AG04450 (cell line): ENCODE results near the gene TPD52L1. TPM values are rescaled to one million over a fixed set of nuclear protein-coding genes. Genes with fewer than 3 reads are reported as not detected.

Experiments
- CTCF ChIA-PET: fragments of 300-600, 350-600 bp; formaldehyde crosslinking; extraction: SDS; loops from one replicate; lab custom pipeline; 2022; ENCODE audit warnings: antibody characterized with exemption, inconsistent platforms; lab: Charles Lee
- POLR2A ChIA-PET: fragments of 350-600 bp; formaldehyde crosslinking; extraction: SDS; loops from one replicate; lab custom pipeline; 2021; ENCODE audit warnings: antibody characterized with exemption, inconsistent platforms; lab: Yijun Ruan, JAX
- DNase-seq: peaks from one replicate; pipeline ENCODE4 v3.0.0-alpha.2; 2011; ENCODE audit warnings: low read depth, low spot score
- H3K27ac ChIP-seq: one replicate; pipeline ENCODE4 v1.5.1; 2012; ENCODE audit warnings: low read depth, low read length, control low read depth
- H3K27me3 ChIP-seq: one replicate; pipeline ENCODE4 v1.6.0; 2012; ENCODE audit warnings: low read length; ENCODE audit not compliant: control insufficient read depth, insufficient read depth
- H3K4me3 ChIP-seq: 2 replicates; pipeline ENCODE4 v1.5.1; 2011; ENCODE audit warnings: mild to moderate bottlenecking, low read depth, low read length, control low read depth
- H3K9me3 ChIP-seq: 2 replicates; pipeline ENCODE4 v1.5.1; 2012; ENCODE audit warnings: low read length; ENCODE audit not compliant: control insufficient read depth, insufficient read depth
- CTCF ChIP-seq: IDR thresholded peaks from 2 replicates; pipeline ENCODE4 v1.5.1; 2011; ENCODE audit warnings: low read depth, low read length, control low read depth, inconsistent platforms
- polyA plus RNA-seq: library from polyadenylated mRNA; depleted of rRNA; stranded (reverse); fragments of >200 nt; gene quantifications from 2 replicates; pipeline ENCODE4 v1.2.3, GENCODE V29; 2011

TPD52L1 gene
- polyA plus RNA-seq, 1 experiment, result 11.1 TPM

GRCh38 chr6:125182237-125183008 lies 28.9 kb downstream of the TPD52L1 start:
- ChIA-PET CTCF (interaction anchor here (0.6 to 2.8 kb wide), 3 partner anchors 10 to 325 kb away, joined by 5 to 14 read pairs (median 11); partner anchors contain the start of gene TPD52L1), POLR2A (no interaction called here)
- Histone ChIP-seq H3K4me3 (no peak overlapping the region), H3K9me3 (no peaks in the 10 kb centered on the region), H3K27me3 (no peaks in the 10 kb centered on the region), H3K27ac (no peak overlapping the region)
- no peak for DNase-seq
- no peak for TF ChIP-seq CTCF

GRCh38 chr6:125183391-125183790 lies 29.8 kb downstream of the TPD52L1 start:
- Histone ChIP-seq H3K27me3 (no peaks in the 10 kb centered on the region), H3K27ac (no peak overlapping the region), H3K4me3 (no peak overlapping the region), H3K9me3 (no peaks in the 10 kb centered on the region)
- TF ChIP-seq CTCF, result no peak
- ChIA-PET POLR2A (no interaction called here), CTCF (interaction anchor here (0.6 to 2.8 kb wide), 3 partner anchors 9 to 326 kb away, joined by 5 to 14 read pairs (median 11); partner anchors contain the start of gene TPD52L1)
- no peak for DNase-seq

DNA sequence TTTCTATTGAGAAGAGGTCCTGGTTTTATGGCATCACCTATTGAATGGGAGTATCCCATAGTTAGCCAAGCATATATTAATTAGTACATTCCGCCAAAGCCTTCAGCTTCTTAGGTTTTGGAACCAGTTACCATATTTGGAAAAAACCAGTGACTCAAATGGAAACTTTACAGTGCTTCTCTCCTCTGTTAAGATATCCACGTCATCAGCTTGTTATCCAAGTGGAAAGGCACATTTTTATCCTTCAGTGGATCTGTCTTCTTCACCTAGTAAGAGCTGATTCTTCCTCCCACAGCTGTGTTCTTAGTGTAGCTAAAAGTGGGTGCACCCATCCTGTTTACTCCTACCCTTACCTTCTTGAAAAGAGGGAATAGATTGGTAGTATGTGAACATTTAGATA lies 34.5 kb downstream of the TPD52L1 start:
- DNase-seq, result peak; percentile 39
- H3K4me3 ChIP-seq, result no peak overlapping the region

GRCh38 chr6:125188594-125189203 lies 35.1 kb downstream of the TPD52L1 start:
- Histone ChIP-seq H3K9me3 (no peaks in the 10 kb centered on the region), H3K4me3 (no peak overlapping the region), H3K27me3 (no peaks in the 10 kb centered on the region), H3K27ac (no peak overlapping the region)
- DNase-seq, result no peak
- TF ChIP-seq CTCF, result no peak
- ChIA-PET POLR2A (interaction anchor here (1.0 kb wide), 1 partner anchor 34 kb away, joined by 3 read pairs; no protein-coding TSS in a partner anchor), CTCF (interaction anchor here (1.2 to 2.1 kb wide), 3 partner anchors 14 to 112 kb away, joined by 3 to 6 read pairs (median 5); partner anchors contain the start of gene TPD52L1)

More for the DNA sequence above, 34.5 kb downstream of the TPD52L1 start:
- no peaks in the 10 kb centered on the region for H3K9me3 ChIP-seq
- ChIA-PET CTCF (interaction anchor here (1.2 to 2.1 kb wide), 3 partner anchors 14 to 113 kb away, joined by 3 to 6 read pairs (median 5); partner anchors contain the start of gene TPD52L1), POLR2A (interaction anchor here (1.0 kb wide), 1 partner anchor 35 kb away, joined by 3 read pairs; no protein-coding TSS in a partner anchor)
- no peak for TF ChIP-seq CTCF
- H3K27me3 ChIP-seq, result no peaks in the 10 kb centered on the region
- no peak overlapping the region for H3K27ac ChIP-seq
